Measurements from ENCODE around the gene COBL.

DNA sequence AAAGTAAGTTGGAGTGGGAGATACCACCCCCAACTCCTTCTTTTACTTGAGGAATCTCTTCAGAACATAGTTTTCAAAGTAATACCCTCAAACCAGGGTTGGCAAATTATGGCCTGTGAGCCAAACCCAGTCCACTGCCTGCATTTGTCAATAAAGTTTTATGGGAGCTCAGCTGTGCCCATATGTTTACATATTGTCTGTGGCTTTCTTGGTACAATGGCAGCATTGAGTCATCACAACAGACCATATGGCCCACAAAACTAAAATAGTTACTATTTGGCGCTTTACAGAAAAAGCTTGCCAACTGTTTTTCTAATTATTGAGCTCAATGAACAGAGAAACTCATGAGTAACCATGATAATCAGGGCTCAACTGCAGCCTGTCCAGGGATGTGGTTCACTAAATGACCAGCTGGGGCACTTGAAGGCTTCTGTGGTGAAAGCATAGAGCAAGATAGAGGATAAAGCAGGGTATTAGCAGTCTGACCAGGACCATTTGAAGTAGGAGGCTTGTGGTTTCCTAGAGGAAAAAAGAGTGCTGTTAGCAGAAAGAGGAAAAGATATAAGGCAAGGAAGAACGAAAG lies 337.9 kb downstream of the COBL start:
- TF ChIP-seq, protein P1, sequence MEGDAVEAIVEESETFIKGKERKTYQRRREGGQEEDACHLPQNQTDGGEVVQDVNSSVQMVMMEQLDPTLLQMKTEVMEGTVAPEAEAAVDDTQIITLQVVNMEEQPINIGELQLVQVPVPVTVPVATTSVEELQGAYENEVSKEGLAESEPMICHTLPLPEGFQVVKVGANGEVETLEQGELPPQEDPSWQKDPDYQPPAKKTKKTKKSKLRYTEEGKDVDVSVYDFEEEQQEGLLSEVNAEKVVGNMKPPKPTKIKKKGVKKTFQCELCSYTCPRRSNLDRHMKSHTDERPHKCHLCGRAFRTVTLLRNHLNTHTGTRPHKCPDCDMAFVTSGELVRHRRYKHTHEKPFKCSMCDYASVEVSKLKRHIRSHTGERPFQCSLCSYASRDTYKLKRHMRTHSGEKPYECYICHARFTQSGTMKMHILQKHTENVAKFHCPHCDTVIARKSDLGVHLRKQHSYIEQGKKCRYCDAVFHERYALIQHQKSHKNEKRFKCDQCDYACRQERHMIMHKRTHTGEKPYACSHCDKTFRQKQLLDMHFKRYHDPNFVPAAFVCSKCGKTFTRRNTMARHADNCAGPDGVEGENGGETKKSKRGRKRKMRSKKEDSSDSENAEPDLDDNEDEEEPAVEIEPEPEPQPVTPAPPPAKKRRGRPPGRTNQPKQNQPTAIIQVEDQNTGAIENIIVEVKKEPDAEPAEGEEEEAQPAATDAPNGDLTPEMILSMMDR (conservative IDR thresholded peaks at IDR 0.05): peak; percentile 69
- TF ChIP-seq EZH2 (IDR thresholded peaks at IDR 0.05; ENCODE audit: low read depth): no peak
